ENCODE results near the gene ITGBL1.

- TF ChIP-seq POLR2A (IDR thresholded peaks at IDR 0.05; ENCODE audit: low read length): no peak
- TF ChIP-seq GATA1 (IDR thresholded peaks at IDR 0.05; ENCODE audit: low read depth, low read length): no peak
Observed at GRCh38 chr13:101648766-101649487, 196.5 kb downstream of the ITGBL1 start.

Data from erythroblast (primary cell).